Superior temporal gyrus (tissue), 1 donor: Measurements from ENCODE around the gene FGF4.

Source experiments
- DNase-seq: peaks from one replicate; pipeline ENCODE4 v3.0.0-alpha.2; 2016; ENCODE audit errors: extremely low spot score

Gene FGF4

DNA sequence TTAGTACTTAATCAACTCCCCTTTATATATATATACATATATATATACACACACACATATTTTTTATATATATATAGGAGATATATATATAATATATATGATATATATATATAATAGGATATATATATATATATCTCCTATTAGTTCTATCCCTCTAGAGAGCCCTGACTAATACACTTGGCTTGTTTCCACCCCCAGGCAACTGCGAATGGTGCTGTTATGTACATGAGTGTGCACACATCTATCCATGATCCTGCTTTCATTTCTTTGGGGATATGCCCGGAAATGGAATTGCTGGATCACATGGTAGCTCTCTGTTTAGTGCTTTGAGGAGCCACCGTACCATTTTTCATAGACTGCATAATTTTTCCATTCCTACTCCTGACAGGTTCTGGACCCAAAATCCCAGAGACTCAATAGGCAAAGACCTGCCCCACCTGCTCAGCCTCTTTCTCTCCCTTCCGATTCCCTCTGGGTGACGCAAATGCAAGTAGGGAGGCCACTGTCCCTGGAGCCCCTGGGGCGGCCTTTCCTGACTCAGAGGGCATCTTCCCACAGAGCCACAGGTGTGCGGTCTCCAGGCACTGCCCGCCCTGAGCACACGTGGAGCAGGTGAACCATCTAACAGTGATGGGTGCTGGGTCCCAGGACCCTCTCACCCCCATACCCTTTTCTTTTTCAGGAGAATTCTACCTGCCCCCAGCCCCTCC, 32.1 kb upstream of the FGF4 start:
- no peak for DNase-seq

DNA sequence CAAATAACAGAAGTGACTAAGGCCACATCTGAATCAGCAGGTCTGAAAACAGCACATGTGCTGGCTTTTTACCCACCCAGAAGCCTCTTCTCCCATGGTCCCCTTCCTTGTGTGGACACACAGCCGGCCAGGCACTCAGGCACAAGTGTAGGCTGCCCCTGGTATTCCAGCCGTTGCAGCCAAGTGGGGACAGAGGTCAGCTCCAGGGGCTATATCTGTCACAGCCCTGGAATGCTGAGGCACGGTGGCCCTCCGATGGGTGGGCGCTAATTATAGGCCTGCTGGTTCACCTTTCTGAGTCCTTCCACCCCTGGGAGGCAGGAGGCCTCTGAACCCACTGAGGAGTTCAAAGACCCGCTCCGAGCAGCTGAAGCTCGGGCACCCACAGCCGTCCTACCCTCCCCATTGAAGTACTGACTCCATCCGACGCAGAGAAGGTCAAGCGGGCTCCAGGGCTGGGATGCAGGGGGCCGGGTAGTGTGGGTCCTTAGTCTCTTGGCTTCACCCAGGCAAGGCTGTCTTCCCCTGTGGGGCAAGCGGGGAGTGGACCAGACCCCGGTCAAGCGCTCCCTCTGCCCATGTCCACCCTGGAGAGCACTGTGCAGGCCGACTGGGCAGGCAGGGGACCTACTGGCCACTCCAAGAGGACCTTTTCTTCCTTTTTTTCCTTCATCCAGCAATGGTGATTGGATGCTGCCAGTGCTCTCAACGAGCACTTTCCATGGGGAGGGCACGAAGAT, 29.8 kb upstream of the FGF4 start:
- DNase-seq, result no peak

DNA sequence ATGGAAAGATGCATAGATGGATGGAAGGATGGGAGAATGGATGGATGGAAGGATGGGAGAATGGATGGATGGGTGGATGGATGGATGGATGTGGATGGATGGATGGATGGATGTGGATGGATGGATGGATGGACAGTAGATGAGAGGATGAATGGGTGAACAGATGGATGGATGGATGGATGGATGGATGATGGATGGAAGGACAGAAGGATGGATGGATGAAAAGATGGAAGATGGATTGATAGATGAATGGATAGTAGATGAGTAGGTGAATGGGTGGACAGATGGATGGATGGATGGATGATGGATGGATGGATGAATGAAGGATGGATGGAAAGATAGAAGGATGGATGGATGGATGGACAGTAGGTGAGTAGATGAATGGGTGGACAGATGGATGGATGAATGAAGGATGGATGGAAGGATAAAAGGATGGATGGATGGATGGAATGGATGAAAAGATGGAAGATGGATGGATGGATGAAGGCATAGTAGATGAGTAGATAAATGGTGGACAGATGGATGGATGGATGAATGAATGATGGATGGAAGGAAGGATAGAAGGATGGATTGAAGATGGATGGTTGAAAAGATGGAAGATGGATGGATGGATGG, 28.6 kb upstream of the FGF4 start:
- no peak for DNase-seq

DNA sequence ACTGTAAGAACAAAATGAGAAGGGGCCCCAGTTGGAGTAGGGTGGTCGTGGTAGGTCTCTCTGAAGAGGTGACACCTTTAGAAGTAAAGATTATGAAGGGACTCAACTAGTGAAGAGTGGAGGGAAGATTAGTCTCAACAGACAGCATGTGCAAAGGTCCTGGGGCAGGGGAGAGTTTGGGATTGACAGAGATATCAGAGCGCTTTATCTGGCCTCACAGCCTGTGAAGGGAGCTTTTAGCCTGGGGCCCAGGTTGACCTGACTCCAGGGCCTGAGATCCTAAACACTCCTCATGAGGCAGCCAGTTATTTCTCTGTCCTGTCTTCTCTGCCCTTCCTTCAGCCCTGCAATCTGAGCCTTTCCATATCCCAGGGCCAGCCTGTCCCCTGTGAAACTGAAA, 27.9 kb upstream of the FGF4 start:
- DNase-seq, result no peak

DNA sequence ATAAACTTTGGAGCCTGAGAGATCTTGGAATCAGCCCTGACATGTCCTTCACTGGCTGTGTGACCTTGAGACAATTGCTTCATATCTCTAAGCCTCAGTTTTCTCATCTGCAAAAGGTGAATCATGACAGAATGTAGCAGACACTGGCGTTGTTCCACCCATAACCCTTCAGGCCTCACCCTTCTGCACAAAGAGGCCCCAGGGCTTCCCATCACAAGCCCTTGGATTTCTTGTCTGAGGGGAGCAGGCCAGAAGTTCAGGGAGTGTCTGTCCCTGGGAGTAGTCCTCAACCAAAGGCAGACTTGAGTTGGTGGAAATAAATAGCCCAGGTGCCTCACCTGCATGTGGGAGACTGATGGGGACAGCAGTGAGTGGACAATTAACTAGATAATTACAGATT, 27.4 kb upstream of the FGF4 start:
- DNase-seq, result no peak

DNA sequence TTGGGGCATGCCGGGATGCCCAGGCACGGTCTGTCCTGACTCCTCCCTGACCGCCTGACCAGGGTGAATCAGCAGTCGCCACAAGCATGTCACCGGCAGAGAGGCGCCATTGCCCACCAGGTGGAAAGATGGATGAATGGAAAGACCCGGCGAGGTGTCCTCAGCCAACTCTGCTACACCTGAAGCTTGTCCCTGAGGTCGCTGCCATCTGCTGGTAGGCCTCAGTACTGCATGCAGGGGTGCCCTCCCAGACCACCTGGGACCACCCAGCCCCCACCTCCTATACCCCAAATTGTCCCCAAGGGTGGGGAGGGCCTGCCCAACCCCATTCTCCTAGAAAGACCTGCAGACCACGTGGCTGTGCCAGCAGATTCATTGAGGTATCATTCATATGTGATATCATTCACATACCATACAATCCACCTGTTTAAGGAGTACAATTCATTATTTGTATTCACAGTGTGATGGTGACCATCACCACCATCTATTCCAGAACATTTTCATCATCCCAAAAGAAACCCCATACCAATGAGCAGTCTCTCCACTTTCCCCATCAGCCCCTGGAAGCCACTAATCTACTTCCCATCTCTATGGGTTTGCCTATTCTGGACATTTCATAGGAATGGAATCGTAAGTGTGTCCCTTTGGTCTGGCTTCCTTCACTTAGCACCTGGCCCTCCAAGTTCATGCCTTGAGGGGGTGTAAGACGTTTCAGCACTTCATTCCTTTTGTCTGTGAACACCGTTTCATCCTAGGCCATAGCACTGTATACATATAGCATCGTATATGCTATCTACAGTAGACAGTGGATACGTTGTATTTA, 26.6 kb upstream of the FGF4 start:
- no peak for DNase-seq

DNA sequence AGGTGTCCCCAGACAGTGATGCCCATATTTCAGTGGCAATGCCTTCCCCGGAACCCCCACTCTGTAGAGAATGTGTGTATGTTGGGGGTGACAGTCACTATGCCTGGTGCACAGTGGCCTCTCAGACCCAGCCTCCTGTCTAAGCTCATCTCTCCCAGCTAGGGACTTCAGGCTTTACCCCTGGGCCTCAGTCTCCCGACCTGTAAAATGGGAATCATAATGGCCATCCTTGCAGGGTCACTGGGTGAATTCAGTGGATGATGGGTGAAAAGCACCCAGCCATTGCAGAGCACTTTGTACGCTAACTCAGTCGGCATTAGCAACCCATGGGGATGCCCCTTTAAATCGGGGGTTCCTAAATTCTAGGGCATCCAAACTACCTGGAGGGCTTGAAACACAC, 25.1 kb upstream of the FGF4 start:
- DNase-seq, result no peak

DNA sequence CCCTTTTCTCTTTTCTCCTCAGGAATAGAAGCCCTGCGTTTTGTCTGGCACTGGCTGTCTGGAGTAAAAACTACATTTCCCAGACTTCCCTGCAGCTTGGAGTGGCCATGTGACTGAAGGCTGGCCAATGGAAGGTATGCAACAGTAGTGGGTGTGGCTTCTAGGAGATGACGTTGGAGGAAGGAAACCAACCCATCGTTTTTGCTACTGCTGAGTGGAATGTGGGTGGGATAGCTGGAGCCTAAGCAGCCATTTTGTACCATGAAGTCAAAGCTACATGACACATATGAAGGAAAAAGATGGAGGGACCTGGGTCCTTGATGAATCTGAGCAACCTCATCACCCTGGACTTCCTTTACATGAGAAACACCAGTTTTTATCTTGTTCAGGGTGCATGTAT, 24.4 kb upstream of the FGF4 start:
- no peak for DNase-seq

DNA sequence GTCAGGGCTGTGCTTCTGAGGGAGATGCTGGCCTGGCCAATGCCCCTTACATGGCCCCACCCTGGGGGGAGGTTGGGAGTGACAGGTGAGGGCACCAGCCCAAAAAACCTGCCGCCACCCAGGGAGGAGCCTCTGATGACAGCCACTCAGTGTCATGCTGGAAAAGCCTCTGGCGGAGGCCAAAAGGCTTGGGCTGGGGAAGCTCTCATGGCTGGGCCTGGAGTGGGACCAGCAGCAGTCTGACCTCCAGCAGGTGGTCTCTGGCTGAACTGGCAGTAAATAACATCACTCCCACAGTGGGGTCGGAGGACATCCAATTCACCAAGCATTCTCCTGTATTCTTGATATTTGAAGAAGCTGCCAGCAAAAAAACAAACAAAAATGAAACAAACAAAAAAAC, 24.0 kb upstream of the FGF4 start:
- no peak for DNase-seq

DNA sequence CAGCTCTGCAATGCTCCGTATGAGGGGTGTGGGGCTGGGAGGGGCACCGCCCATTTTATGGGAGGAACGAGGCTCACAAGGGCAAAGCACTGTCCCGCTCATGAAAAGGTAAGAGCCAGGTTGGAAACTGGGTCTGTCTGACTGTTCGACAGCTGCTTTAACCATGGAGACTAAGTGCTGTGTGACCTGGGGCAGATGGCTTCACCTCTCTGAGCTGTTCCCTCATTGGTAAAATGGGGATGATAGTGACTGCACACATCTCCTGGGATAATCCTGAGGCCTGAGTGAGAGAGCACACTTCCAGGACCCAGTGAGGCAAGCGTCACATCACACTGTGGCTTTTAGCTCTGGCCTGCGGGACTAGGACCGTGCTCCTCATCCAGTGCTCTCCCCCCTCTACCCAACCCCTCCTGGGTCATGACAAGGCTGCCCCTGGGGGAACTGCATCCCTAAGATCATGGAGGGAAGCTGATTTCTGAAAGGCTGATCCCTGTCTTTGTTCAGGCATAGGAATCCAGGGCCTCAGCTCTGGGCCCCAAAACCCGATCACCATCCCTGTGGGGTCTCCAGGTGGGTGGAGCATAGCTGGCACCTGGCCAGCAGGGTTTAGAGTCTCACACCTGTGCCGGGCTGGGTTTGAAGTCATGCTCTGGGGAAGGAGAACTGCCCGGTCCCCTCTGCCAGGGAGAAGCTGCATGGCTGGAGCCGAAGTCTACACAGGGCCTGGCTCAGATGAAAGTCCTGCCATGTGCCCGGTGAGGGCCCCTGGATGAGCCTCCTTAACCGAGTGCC, 22.8 kb upstream of the FGF4 start:
- no peak for DNase-seq

DNA sequence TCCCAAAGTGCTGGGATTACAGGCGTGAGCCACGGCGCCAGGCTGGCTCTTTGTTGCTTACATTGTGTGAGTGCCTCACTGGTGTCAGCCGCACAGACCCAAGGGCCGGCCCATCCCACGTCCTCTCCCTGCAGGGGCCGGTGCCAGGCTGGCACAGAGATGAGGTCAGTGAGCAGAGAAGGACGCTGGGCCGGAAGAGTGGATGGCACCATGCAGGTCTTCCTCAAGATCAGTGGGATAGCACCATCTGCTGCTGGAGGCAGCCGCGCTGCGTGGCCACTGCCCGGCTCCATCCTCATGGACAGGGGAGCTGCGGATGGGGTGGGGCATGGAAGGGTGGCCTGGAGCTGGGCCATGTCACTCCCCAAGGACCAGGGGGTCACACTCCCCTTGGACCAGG, 22.0 kb upstream of the FGF4 start:
- DNase-seq, result no peak

DNA sequence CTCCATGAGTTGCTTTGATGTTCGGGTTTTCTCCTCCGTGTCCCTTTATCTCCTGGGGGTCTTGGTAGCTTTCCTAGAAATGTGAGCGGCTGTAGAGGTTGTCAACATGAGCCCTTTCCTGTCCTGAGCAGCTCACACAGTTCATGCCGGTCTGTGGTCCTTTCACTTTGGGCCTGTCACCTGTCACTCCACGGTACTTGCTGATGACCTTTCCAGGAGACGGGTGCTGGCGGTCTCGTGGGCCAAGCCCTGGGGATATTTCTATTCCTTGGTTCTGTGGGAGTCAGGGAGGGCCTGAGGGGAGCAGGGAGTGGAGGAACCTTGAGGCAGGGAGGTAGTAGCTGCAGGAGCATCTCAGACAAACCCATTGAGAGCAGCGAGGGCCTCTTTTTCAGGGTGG, 20.9 kb upstream of the FGF4 start:
- DNase-seq, result no peak

DNA sequence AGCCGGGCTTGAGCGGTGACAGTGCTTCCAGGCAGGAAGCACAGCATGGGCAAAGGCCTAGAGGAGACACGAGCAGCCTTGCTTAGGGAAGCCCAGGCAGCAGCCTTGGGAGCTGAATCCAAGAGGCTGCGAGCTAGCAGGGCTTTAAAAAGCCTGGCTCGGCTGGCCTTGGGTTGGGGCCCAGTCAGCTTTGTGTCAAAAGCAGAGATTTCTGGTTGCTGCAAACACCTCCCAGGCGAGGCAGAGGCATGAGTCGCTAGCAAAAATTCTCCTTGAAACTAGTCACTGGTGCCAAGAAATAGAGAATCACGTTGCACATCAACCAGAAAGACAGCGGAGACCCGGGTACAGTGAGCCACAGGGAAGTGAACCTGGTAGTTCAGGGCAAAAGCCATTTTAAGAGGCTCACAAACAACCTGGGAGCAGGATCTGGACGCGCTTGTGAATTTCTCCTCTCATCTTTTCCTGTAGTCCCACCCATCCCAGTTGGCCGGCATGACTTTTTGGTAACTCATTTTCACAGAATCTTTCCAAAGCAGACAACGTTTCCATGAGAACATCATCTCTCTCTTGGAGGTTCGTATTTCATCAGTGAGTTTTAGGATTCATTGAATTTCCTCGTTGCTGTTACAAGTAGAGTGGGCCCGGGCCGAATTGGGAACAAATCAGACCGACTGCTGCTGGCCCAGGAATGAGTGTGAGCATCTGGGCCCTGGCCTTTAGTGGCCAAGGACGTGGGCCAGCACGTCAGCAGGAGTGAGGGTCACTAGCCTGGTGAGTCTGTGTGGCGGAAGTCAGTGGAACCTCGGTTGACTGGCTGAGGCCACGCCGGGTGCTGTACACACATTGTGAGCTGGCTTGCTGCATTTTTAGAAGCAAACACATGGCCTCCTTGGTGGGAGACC, 16.4 kb upstream of the FGF4 start:
- peak; percentile 18 for DNase-seq

DNA sequence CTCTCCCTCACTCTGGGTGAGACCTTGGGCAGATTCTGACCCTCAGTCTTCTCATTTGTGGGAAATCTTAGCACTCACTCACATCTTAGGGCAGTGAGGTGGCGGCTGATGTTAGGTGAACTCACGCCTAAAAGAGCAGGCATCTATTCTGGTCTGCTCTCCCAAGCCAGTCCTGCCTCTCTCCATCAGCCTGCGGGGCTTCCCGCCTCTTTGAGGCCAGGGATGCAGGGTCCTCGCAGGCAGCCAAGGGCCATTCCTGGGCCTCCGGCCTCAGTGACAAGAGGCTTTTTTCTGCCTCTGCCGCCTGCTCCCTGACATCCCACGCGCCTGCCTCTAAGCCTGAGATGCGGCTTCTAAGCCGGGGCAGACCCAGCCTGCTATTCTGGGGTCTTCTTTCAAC, 13.8 kb upstream of the FGF4 start:
- DNase-seq, result no peak

DNA sequence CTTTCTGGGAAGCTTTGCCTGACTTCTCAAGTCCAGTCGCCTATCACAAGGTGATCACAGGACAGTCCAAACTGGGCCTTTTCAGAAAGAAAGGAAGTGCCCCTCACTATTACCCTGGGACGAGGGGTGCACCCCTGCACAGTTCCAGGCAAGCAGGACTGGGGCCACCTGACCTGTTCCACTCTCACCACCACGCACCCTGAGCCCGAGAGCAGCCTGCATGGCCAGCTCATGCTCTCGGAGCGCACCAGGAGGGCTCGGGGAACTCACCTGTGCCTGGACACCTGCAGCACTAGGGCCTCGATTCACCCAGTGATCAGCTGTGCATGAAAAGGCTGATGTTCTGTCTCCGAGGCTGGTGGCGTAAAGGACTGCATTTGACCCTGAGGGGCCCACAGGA, 12.8 kb upstream of the FGF4 start:
- no peak for DNase-seq

DNA sequence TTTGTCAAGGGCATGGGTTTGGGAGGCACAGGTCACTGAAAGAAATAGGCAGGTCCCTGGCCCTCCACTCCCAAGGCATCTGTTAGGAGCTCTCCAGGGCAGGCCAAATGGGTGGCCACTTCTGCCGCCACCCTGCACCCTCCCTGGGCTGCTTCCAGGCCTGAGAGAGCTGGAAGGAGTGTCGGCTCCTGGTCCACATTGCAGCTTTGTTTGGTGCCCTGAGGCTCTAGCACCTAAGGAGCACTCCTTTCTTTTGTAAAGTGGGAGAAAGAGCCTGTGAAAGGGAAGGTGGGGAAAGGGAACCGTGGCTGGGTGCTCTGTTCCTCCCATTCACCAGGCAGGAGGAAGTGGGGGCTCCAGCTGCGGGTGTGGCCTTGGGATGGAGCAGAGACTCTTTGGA, 12.3 kb upstream of the FGF4 start:
- no peak for DNase-seq

DNA sequence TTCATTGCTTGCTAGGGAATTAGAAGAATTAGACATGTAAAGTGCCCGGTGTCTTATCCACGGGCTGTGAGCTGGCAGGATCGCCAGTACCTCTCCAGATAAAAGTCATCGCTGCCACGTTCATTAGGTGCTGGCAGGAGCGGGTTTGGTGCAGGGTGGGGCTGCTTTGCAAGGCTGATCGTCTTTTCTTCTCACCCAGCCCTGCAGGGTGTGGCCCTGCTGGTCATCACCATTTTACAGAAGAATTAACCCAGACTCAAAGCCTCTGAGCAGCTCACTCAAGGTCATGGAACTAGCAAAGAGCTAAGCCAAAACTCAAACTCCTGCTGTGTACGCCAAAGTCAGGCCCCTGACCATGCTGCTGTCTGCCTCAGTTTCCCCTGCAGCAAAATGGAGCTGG, 6.1 kb upstream of the FGF4 start:
- DNase-seq, result no peak

DNA sequence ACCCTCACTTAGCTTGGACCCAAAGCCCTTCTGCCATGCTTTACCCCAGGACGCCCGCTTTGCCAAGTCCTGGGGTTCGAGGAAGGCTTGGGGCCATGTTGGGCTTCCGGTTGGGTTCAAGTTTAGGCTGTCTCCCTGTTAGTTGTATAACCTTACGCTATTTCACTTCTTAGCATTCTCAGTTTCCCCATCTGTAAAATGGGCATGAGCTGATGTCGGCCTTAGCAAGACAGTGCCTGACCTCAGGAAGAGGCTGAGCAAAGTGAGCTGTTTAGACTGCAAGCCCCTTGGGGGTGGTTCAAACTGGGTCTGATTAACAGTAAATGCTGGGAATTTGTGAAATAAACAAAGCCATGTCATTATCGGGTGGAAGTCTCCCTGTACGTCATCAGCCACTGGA, 3.2 kb upstream of the FGF4 start:
- no peak for DNase-seq

DNA sequence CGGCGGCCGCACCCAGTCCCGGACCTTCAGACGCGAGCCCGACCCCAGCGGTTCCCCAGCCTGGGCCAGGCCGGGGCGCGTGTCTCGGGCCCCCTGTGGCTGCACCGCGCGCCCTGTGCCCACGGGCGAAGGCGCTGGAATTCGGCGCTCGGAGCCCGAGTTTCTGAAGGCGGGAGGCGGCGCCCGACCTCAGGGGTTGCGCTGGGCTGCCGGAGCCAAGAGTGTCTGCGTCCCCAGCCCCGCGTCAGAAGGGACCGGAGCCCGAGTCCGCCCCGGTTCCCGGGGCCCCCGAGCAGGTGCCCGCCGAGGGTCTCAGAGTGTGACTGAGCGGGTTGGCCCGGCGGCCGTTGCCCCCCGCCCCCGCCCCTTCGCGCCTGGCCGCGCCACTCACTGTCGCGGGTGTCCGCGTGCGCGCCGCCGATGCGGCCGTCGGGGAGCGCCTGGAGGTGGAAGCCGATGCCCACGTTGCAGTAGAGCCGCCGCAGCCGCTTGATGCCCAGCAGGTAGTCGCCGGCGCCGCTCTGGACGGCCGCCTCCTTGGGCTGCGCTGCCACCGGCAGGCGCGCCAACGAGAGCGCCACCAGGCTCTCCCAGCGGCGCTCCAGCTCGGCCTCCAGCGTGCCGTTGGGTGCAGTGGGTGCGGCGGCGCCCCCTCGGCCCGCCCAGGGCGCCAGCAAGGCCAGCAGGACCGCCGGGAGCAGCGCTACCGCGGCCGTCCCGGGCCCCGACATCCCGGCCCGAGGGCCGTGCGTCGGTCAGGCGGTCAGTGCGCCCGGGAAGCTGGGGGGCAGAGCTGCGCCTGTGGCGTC, 583 bp downstream of the FGF4 start:
- DNase-seq, result no peak
